DMS53 treated with DMSO at 0.1 percent for 48 hours (cell line): Measurements from ENCODE around the gene SSNA1.

Source experiments
- DNase-seq: peaks from one replicate; lab custom pipeline; 2025; ENCODE audit not compliant: unreplicated experiment; lab: John Stamatoyannopoulos, UW

SSNA1 gene

GRCh38 chr9:137182836-137183235 is 5.6 kb upstream of the SSNA1 start:
- DNase-seq, result no peak

- DNase-seq, result no peak
These were observed 4.4 kb upstream of the SSNA1 start for GRCh38 chr9:137183980-137184595.

GRCh38 chr9:137184881-137185660 is 3.4 kb upstream of the SSNA1 start:
- no peak for DNase-seq

- no peak for DNase-seq
These were observed 2.6 kb upstream of the SSNA1 start for GRCh38 chr9:137185921-137186320.

GRCh38 chr9:137186385-137186784 is 2.1 kb upstream of the SSNA1 start:
- DNase-seq, result no peak

GRCh38 chr9:137187386-137187785 is 1.1 kb upstream of the SSNA1 start:
- DNase-seq, result no peak

- no peak for DNase-seq
These were observed 388 bp upstream of the SSNA1 start for GRCh38 chr9:137188086-137188489.

- no peak for DNase-seq
These were observed 1.1 kb downstream of the SSNA1 start for GRCh38 chr9:137189297-137190295.

GRCh38 chr9:137190315-137190856 is 1.9 kb downstream of the SSNA1 start:
- DNase-seq, result peak; percentile 33

- DNase-seq, result no peak
These were observed 2.8 kb downstream of the SSNA1 start for GRCh38 chr9:137191245-137191644.

- DNase-seq, result no peak
These were observed 3.4 kb downstream of the SSNA1 start for GRCh38 chr9:137191691-137192447.

- no peak for DNase-seq
These were observed 3.9 kb downstream of the SSNA1 start for GRCh38 chr9:137192448-137192780.

- DNase-seq, result no peak
These were observed 4.4 kb downstream of the SSNA1 start for GRCh38 chr9:137192859-137193258.

GRCh38 chr9:137193771-137194170 is 5.3 kb downstream of the SSNA1 start:
- no peak for DNase-seq

GRCh38 chr9:137194388-137194787 is 5.9 kb downstream of the SSNA1 start:
- DNase-seq, result no peak

- peak; percentile 59 for DNase-seq
These were observed 6.4 kb downstream of the SSNA1 start for GRCh38 chr9:137194909-137195308.

GRCh38 chr9:137195525-137196220 is 7.2 kb downstream of the SSNA1 start:
- DNase-seq, result peak; percentile 98

- DNase-seq, result peak; percentile 50
These were observed 9.8 kb downstream of the SSNA1 start for GRCh38 chr9:137198051-137198901.

- no peak for DNase-seq
These were observed 10.4 kb downstream of the SSNA1 start for GRCh38 chr9:137198902-137199283.
